Left lung (tissue), 10 donors: ENCODE results near the gene SLC35G6. TPM values are rescaled to one million over a fixed set of nuclear protein-coding genes. Genes with fewer than 3 reads are reported as not detected.
"Not testable (repeated sequence)": the region's sequence is repeated elsewhere in the genome, so short reads cannot be mapped to it uniquely, and the experiment has no call there.

ENCODE experiments used
- ATAC-seq: fragments of 200-7000 bp; cut with Tn5 transposase; one replicate; pipeline ENCODE4 v1.9.1; 2020; ENCODE audit warnings: moderate library complexity
- DNase-seq, 4 donors: peaks; one replicate each; pipeline ENCODE4 v3.0.0-alpha.2; 2013 to 2020
- H3K27ac ChIP-seq, 2 donors: fragments of 200-600 bp; sonication (generic) in 1 of 2; one replicate each; pipeline versions ENCODE4 v1.5.0 to v1.8.0; 2020 to 2021
- H3K27me3 ChIP-seq, 2 donors: fragments of 200-600 bp; sonication (generic) in 1 of 2; one replicate each; pipeline versions ENCODE4 v1.5.0 to v1.8.0; 2020 to 2021
- H3K36me3 ChIP-seq, 2 donors: fragments of 200-600 bp; sonication (generic) in 1 of 2; one replicate each; pipeline versions ENCODE4 v1.5.0 to v1.8.0; 2020 to 2021
- H3K4me1 ChIP-seq, 2 donors: fragments of 200-600 bp; one replicate each; pipeline ENCODE4 v1.8.0; 2021
- H3K4me3 ChIP-seq, 2 donors: fragments of 200-600 bp; sonication (generic) in 1 of 2; one replicate each; pipeline versions ENCODE4 v1.5.0 to v1.8.0; 2020 to 2021; ENCODE audit warnings: mild to moderate bottlenecking in 1 of 2
- H3K9me3 ChIP-seq, 2 donors: fragments of 200-600 bp; sonication (generic) in 1 of 2; one replicate each; pipeline versions ENCODE4 v1.5.0 to v1.8.0; 2020 to 2021
- intact Hi-C, 2 donors: fragments of 100-400 bp; cut with DNase I; formaldehyde crosslinking; loops; one replicate each; pipeline versions ENCODE4 v1.11.2 to v1.14.2; 2022
- polyA plus RNA-seq, 6 donors: library from polyadenylated mRNA; unstranded; fragments of 120-200 nt; gene quantifications; one replicate each; pipeline ENCODE4 v1.2.1, GENCODE V29; 2013; ENCODE audit not compliant: insufficient read length in 6 of 6
- total RNA-seq, 2 donors: library from RNA; stranded (reverse); fragmentation: NEBNext Ultra II Directional; extraction: Animal tissue kit (Norgen Biotek cat#: 25700); gene quantifications; one replicate each; pipeline ENCODE4 v1.2.1, GENCODE V29; 2021
- TF ChIP-seq, protein P1 (sequence below), 2 donors: fragments of 200-600 bp; sonication (generic) in 1 of 2; IDR thresholded peaks; one replicate each; pipeline versions ENCODE4 v1.5.0 to v1.8.0; 2021; ENCODE audit warnings: antibody characterized with exemption in 2 of 2
- donor health status: DM: no; HTN: yes; CAD: no.
- donor health status: DM: no; HTN: no; CAD: no.

SLC35G6 gene
- total and polyA plus RNA-seq, 8 donors, result 0.17 to 0.35 (median 0.35) TPM; not detected in 2

- H3K4me3 ChIP-seq, result no peak overlapping the region
- DNase-seq, result no peak
- intact Hi-C loops, result no loop called here
- no peak overlapping the region for H3K27ac ChIP-seq
- no peak for ATAC-seq
- TF ChIP-seq, protein P1, sequence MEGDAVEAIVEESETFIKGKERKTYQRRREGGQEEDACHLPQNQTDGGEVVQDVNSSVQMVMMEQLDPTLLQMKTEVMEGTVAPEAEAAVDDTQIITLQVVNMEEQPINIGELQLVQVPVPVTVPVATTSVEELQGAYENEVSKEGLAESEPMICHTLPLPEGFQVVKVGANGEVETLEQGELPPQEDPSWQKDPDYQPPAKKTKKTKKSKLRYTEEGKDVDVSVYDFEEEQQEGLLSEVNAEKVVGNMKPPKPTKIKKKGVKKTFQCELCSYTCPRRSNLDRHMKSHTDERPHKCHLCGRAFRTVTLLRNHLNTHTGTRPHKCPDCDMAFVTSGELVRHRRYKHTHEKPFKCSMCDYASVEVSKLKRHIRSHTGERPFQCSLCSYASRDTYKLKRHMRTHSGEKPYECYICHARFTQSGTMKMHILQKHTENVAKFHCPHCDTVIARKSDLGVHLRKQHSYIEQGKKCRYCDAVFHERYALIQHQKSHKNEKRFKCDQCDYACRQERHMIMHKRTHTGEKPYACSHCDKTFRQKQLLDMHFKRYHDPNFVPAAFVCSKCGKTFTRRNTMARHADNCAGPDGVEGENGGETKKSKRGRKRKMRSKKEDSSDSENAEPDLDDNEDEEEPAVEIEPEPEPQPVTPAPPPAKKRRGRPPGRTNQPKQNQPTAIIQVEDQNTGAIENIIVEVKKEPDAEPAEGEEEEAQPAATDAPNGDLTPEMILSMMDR (IDR thresholded peaks at IDR 0.05), result no peak
- H3K4me1 ChIP-seq, result peaks cover 8 to 38% of the 10 kb centered on the region in 2 donors
- peaks cover 0 to 17% of the 10 kb centered on the region in 2 donors for H3K36me3 ChIP-seq
- no peaks in the 10 kb centered on the region for H3K27me3 ChIP-seq
- no peaks in the 10 kb centered on the region for H3K9me3 ChIP-seq
These were observed 12.3 kb upstream of the SLC35G6 start for GRCh38 chr17:7468804-7469389.

GRCh38 chr17:7469843-7470242, 11.4 kb upstream of the SLC35G6 start:
- intact Hi-C loops, H3K27ac ChIP-seq, DNase-seq, H3K4me3 ChIP-seq, ATAC-seq, H3K27me3 ChIP-seq, H3K9me3 ChIP-seq: not testable (repeated sequence)
- Histone ChIP-seq H3K36me3 (peaks cover 0 to 13% of the 10 kb centered on the region in 2 donors), H3K4me1 (peaks cover 8 to 47% of the 10 kb centered on the region in 2 donors)

DNA sequence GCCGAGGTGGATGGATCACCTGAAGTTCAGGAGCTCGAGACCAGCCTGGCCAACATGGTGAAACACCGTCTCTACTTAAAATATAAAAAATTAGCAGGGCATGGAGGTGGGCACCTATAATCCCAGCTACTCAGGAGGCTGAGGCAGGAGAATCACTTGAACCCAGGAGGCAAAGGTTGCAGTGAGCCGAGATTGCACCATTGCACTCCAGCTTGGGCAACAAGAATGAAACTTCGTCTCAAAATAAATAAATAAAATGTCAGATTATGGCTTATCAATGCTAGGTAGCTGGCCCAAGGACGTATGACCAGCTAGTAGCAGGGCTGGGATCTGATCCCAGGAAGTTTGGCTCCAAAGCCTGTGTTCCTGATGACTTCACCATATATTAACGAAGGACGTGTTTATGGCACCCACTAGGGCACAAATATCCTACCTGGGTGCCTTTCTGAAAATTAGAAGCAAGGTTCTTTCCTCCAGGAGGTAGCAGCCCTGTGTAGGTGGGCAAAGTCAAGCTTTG, 10.7 kb upstream of the SLC35G6 start:
- DNase-seq, H3K27ac ChIP-seq, ATAC-seq, H3K9me3 ChIP-seq, H3K36me3 ChIP-seq, H3K27me3 ChIP-seq, H3K4me3 ChIP-seq, intact Hi-C loops: not testable (repeated sequence)
- H3K4me1 ChIP-seq, result peaks cover 14 to 54% of the 10 kb centered on the region in 2 donors

DNA sequence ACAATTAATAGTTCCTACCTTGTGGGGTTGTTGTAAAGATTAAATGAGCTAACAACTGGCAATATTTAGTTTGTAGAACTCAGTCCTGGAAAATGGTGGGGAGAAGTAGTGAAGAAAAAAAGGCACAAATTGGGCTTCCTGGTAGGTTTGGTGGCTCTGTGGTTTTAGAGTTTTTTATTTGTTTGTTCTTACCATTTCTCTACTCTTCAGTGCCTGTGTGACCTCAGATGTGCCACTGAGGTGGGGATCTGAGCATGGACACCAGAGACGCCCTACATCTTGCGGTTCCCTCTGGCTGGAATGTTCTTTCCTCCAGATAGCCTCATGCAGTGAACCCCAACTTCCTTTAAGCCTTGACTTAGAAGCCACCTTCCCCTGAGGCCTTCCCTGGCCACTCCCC, 9.5 kb upstream of the SLC35G6 start:
- intact Hi-C loops, result no loop called here
- H3K27ac ChIP-seq, result no peak overlapping the region
- peaks cover 25 to 54% of the 10 kb centered on the region in 2 donors for H3K4me1 ChIP-seq

GRCh38 chr17:7474767-7475166, 6.5 kb upstream of the SLC35G6 start:
- intact Hi-C loops, result not testable (repeated sequence)
- peak in 1 of 4 donors; percentile 59 for DNase-seq
- H3K4me1 ChIP-seq, result peaks cover 28 to 59% of the 10 kb centered on the region in 2 donors

More for the DNA sequence above, 9.5 kb upstream of the SLC35G6 start:
- ATAC-seq, result no peak
- Histone ChIP-seq H3K9me3 (no peaks in the 10 kb centered on the region), H3K4me3 (no peak overlapping the region), H3K27me3 (no peaks in the 10 kb centered on the region), H3K36me3 (no peaks in the 10 kb centered on the region)
- DNase-seq, result no peak
- TF ChIP-seq, protein P1 (IDR thresholded peaks at IDR 0.05), result no peak

GRCh38 chr17:7475764-7476422, 5.4 kb upstream of the SLC35G6 start:
- DNase-seq, result peak in 1 of 4 donors; percentile 77
- no peaks in the 10 kb centered on the region for H3K27me3 ChIP-seq
- ATAC-seq, result peak; percentile 28
- peak overlapping the region; percentile 53 to 93 for H3K27ac ChIP-seq
- H3K36me3 ChIP-seq, result no peaks in the 10 kb centered on the region
- TF ChIP-seq, protein P1 (IDR thresholded peaks at IDR 0.05), result no peak
- H3K4me1 ChIP-seq, result peaks cover 32 to 63% of the 10 kb centered on the region in 2 donors
- no peak overlapping the region for H3K4me3 ChIP-seq
- H3K9me3 ChIP-seq, result no peaks in the 10 kb centered on the region
- intact Hi-C loops, result no loop called here

More at GRCh38 chr17:7474767-7475166, 6.5 kb upstream of the SLC35G6 start:
- H3K4me3 ChIP-seq, H3K9me3 ChIP-seq, H3K27ac ChIP-seq, H3K36me3 ChIP-seq, ATAC-seq, H3K27me3 ChIP-seq: not testable (repeated sequence)
